GM12874 (cell line): ENCODE results near the gene KCNQ1.

Experiments
- CTCF ChIP-seq: IDR thresholded peaks from 2 replicates; pipeline ENCODE4 v1.5.1; 2011; ENCODE audit warnings: low read depth, mild to moderate bottlenecking, control low read depth, low read length, moderate library complexity; ENCODE audit not compliant: insufficient read depth

The KCNQ1 gene

DNA sequence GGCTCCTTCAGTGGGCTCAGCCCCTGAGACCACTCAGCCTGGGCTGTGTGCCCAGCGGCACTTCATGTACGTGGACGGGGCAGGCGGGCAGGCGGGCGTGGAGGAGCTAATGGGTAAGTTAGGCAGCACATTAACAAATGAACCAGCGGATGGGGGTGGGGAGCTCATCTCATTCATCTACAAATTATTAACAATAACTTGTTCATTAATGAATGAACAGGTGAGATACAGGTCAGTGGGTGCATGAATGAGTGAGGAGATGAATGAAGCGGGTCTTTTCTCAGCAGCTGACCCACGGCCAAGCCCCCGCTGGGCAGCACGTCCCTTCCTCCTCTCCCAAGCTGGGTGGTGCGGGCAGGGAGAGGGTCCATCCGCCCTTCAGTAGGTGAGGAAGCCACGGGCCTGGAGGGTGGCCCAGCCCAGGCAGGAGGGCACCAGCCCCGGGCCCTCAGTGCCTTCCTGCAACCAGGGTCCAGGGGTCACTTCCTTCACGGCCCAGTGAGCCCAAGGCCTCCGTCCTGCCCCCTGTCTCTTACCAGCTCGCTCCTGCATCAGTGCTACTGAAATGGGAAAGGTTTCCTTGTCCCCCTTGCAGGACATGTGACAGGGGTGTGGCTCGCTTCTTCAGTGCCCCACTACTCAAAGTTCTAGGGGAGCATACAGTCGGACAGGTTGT, 315.5 kb downstream of the KCNQ1 start:
- no peak for TF ChIP-seq CTCF

- no peak for TF ChIP-seq CTCF
These were observed 316.6 kb downstream of the KCNQ1 start for GRCh38 chr11:2761131-2762030.

GRCh38 chr11:2762031-2762380, 317.2 kb downstream of the KCNQ1 start:
- TF ChIP-seq CTCF = no peak

GRCh38 chr11:2762451-2762850, 317.6 kb downstream of the KCNQ1 start:
- no peak for TF ChIP-seq CTCF

DNA sequence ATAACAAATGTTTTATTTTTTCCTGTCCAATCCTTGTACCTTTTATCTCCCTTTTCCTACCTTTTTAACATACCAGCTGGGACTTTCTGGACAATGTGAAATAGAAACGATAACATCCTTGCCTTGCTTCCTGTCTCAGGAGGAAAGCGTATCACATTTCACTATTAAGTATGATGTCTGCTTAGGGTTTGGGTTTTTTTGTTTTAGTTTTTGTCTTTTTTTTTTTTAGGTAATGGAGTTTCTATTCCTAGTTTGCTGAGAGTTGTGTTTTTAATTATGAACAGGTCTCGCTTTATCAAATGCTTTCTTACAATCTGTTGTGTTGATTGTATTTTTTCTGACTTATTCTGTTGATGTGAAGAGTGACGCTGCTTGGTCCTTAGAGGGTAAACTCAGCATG, 319.2 kb downstream of the KCNQ1 start:
- TF ChIP-seq CTCF = no peak

DNA sequence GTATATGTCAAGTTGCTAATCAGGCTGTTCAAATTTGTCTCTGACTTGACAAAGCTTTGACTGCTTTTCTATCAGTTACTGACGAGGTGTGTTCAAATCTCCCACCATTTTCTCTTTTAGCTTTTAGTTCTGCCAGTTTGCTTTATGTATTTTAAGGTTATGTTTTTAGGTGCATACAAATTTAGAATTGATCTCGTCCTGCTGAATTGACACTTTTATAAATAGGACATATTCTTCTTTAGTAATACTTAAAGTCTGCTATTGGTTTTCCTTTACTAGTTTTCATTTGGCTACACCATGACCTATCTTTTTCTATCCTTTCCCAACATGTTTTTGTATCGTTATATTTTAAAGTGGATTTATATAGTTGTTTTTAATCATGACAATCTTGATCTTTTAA, 320.7 kb downstream of the KCNQ1 start:
- no peak for TF ChIP-seq CTCF

DNA sequence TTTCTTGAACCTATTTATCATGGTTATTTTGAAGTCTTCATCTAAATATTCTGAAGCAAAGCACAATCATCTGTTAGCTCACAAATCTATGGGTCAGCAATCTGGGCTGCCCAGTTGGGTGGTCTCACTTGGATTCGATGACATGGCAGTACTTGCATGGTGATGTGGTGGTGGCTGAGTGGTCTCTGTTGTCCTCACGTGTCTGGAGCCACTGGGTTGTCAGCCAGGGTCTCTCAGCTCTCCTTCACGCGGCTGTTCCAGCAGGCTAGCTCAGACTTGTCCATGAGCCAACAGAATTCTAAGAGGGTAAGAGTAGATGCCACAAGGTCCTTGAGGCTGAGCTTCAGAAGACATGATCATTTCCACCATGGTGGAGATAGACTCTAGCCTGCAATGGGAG, 321.4 kb downstream of the KCNQ1 start:
- TF ChIP-seq CTCF = no peak
